ENCODE measurements around the gene PPT2. TPM values are rescaled to one million over a fixed set of nuclear protein-coding genes. Genes with fewer than 3 reads are reported as not detected.
A peak's percentile ranks its signal among the peaks of the same experiment; 100 is the strongest.

Gene PPT2
- total and polyA plus RNA-seq, 2 experiments from 2014 or later = 27.2 to 34.3 TPM

GRCh38 chr6:32147401-32148132, 6.4 kb upstream of the PPT2 start:
- H3K9me3 ChIP-seq (ENCODE audit: low read depth) = no peaks in the 10 kb centered on the region
- no peaks in the 10 kb centered on the region for H3K9me2 ChIP-seq (replicated peaks; ENCODE audit: insufficient read depth)
- no peaks in the 10 kb centered on the region for H3K36me3 ChIP-seq (replicated peaks; ENCODE audit: insufficient read depth, low read depth)
- peaks cover 8% of the 10 kb centered on the region for H3K4me1 ChIP-seq (ENCODE audit: insufficient read depth)
- H2AFZ ChIP-seq = no peak overlapping the region
- no peaks in the 10 kb centered on the region for H3K79me2 ChIP-seq
- peak overlapping the region; percentile 66 for H3K4me2 ChIP-seq
- 98% methylated on average over 4 of the region's 4 CpGs for WGBS (ENCODE audit: low lambda C conversion rate, missing lambda C conversion rate)
- TF ChIP-seq EZH2phosphoT487 (IDR thresholded peaks at IDR 0.05; ENCODE audit: low read depth, severe bottlenecking, unreplicated experiment) (no peak), CTCF (IDR thresholded peaks at IDR 0.05; ENCODE audit: poor library complexity) (no peak), EZH2 (IDR thresholded peaks at IDR 0.05; ENCODE audit: borderline replicate concordance) (no peak)
- no peaks in the 10 kb centered on the region for H4K20me1 ChIP-seq (ENCODE audit: insufficient read depth, poor library complexity, severe bottlenecking)
- no peak overlapping the region for H3K4me3 ChIP-seq
- no peak overlapping the region for H3K27ac ChIP-seq
- no peak for DNase-seq (ENCODE audit: low spot score)
- peaks cover 26% of the 10 kb centered on the region for H3K27me3 ChIP-seq

GRCh38 chr6:32148289-32149091, 5.5 kb upstream of the PPT2 start:
- no peaks in the 10 kb centered on the region for H3K9me3 ChIP-seq (ENCODE audit: low read depth)
- H3K27me3 ChIP-seq = peaks cover 26% of the 10 kb centered on the region
- no peaks in the 10 kb centered on the region for H3K36me3 ChIP-seq (replicated peaks; ENCODE audit: insufficient read depth, low read depth)
- peak overlapping the region; percentile 66 for H3K4me2 ChIP-seq
- TF ChIP-seq EZH2phosphoT487 (IDR thresholded peaks at IDR 0.05; ENCODE audit: low read depth, severe bottlenecking, unreplicated experiment) = no peak
- peak; percentile 23 for TF ChIP-seq CTCF (IDR thresholded peaks at IDR 0.05; ENCODE audit: poor library complexity)
- no peaks in the 10 kb centered on the region for H4K20me1 ChIP-seq (ENCODE audit: insufficient read depth, poor library complexity, severe bottlenecking)
- WGBS (ENCODE audit: low lambda C conversion rate, missing lambda C conversion rate) = 47% methylated on average over 38 of the region's 39 CpGs
- no peak overlapping the region for H3K27ac ChIP-seq
- DNase-seq (ENCODE audit: low spot score) = peak; percentile 72
- no peaks in the 10 kb centered on the region for H3K9me2 ChIP-seq (replicated peaks; ENCODE audit: insufficient read depth)
- no peaks in the 10 kb centered on the region for H3K79me2 ChIP-seq
- H2AFZ ChIP-seq = no peak overlapping the region
- H3K4me3 ChIP-seq = no peak overlapping the region
- peaks cover 17% of the 10 kb centered on the region for H3K4me1 ChIP-seq (ENCODE audit: insufficient read depth)

GRCh38 chr6:32149092-32149755, 4.7 kb upstream of the PPT2 start:
- Histone ChIP-seq H3K4me3 (no peak overlapping the region), H3K4me1 (ENCODE audit: insufficient read depth) (peaks cover 17% of the 10 kb centered on the region), H3K27ac (no peak overlapping the region), H4K20me1 (ENCODE audit: insufficient read depth, poor library complexity, severe bottlenecking) (no peaks in the 10 kb centered on the region), H3K79me2 (no peaks in the 10 kb centered on the region), H3K27me3 (peaks cover 26% of the 10 kb centered on the region), H2AFZ (no peak overlapping the region), H3K9me3 (ENCODE audit: low read depth) (no peaks in the 10 kb centered on the region), H3K9me2 (replicated peaks; ENCODE audit: insufficient read depth) (no peaks in the 10 kb centered on the region), H3K36me3 (replicated peaks; ENCODE audit: insufficient read depth, low read depth) (no peaks in the 10 kb centered on the region), H3K4me2 (peak overlapping the region; percentile 66)
- DNase-seq (ENCODE audit: low spot score) = no peak
- WGBS (ENCODE audit: low lambda C conversion rate, missing lambda C conversion rate) = 63% methylated on average over 37 of the region's 47 CpGs
- TF ChIP-seq EZH2 (IDR thresholded peaks at IDR 0.05; ENCODE audit: borderline replicate concordance) = no peak
- no peak for TF ChIP-seq EZH2phosphoT487 (IDR thresholded peaks at IDR 0.05; ENCODE audit: low read depth, severe bottlenecking, unreplicated experiment)
- TF ChIP-seq CTCF (IDR thresholded peaks at IDR 0.05; ENCODE audit: poor library complexity) = no peak
